Panc1 (cell line): ENCODE data around the gene RAB18. TPM values are rescaled to one million over a fixed set of nuclear protein-coding genes. Genes with fewer than 3 reads are reported as not detected.

ENCODE experiments used
- ATAC-seq: fragments of 200-7000 bp; cut with Tn5 transposase; 2 replicates; pipeline ENCODE4 v1.9.1; 2020; ENCODE audit warnings: mild to moderate bottlenecking, moderate library complexity
- BruUV-seq: library from RNA; stranded (reverse); fragments of 400-500 nt; replicated peaks from 2 replicates; lab custom pipeline; 2021; lab: Mats Ljungman, UMichigan
- CTCF ChIA-PET: fragments of 300-600 bp; sonication (Branson Sonifier 250); formaldehyde crosslinking; loops from one replicate; lab custom pipeline; 2022; ENCODE audit warnings: antibody characterized with exemption; lab: Charles Lee
- POLR2A ChIA-PET: fragments of 300-600 bp; sonication (Branson Sonifier 250); formaldehyde crosslinking; loops from one replicate; lab custom pipeline; 2022; ENCODE audit warnings: antibody characterized with exemption; lab: Charles Lee
- DNase-seq: peaks from one replicate; pipeline ENCODE4 v3.0.0-alpha.2; 2010; ENCODE audit warnings: low read depth, low spot score
- H3K27ac ChIP-seq: 2 replicates; pipeline ENCODE4 v1.5.1; 2011; ENCODE audit warnings: mild to moderate bottlenecking, low read length, inconsistent platforms
- H3K27me3 ChIP-seq: fragments of 200-500 bp; sonication (Bioruptor generic); 2 replicates; pipeline ENCODE4 v1.6.0; 2014; ENCODE audit warnings: low read length, inconsistent platforms; ENCODE audit not compliant: control insufficient read depth, insufficient read depth
- H3K36me3 ChIP-seq: fragments of 200-500 bp; sonication (Bioruptor generic); 2 replicates; pipeline ENCODE4 v1.5.1; 2014; ENCODE audit warnings: inconsistent platforms, mild to moderate bottlenecking, low read length, moderate library complexity; ENCODE audit not compliant: control insufficient read depth, insufficient read depth
- H3K4me1 ChIP-seq: 2 replicates; pipeline ENCODE4 v1.5.1; 2011; ENCODE audit warnings: inconsistent platforms, mild to moderate bottlenecking, low read length, moderate library complexity; ENCODE audit not compliant: control insufficient read depth, insufficient read depth
- H3K4me3 ChIP-seq, 2 experiments: 2 replicates each; pipeline ENCODE4 v1.5.1; 2011 to 2012; ENCODE audit warnings: low read depth in 2 of 2, low read length in 2 of 2, mild to moderate bottlenecking in 2 of 2, inconsistent platforms in 1 of 2, moderate library complexity in 1 of 2
- H3K9me3 ChIP-seq: fragments of 200-500 bp; sonication (Bioruptor generic); 2 replicates; pipeline ENCODE4 v1.5.1; 2014; ENCODE audit warnings: low read depth, mild to moderate bottlenecking, inconsistent platforms, low read length, moderate library complexity; ENCODE audit not compliant: control insufficient read depth, insufficient read depth
- POLR2AphosphoS5 ChIP-seq: IDR thresholded peaks from 2 replicates; pipeline ENCODE4 v1.6.1; 2012; ENCODE audit warnings: mild to moderate bottlenecking, low read depth, low read length, moderate library complexity
- SIN3A ChIP-seq: IDR thresholded peaks from 2 replicates; pipeline ENCODE4 v1.6.1; 2012; ENCODE audit warnings: low read depth, mild to moderate bottlenecking, low read length, moderate library complexity, borderline replicate concordance; ENCODE audit not compliant: insufficient read depth
- TCF7L2 ChIP-seq: IDR thresholded peaks from 2 replicates; pipeline ENCODE4 v1.6.1; 2011; ENCODE audit warnings: mild to moderate bottlenecking, low read depth, low read length, inconsistent platforms
- in situ Hi-C: cut with HindIII; loops from 2 replicates; pipeline ENCODE4 v1.10.0; 2016; ENCODE audit warnings: low sequenced_read_pairs, low pct_unique_long_range_greater_than_20kb
- intact Hi-C: fragments of 100-400 bp; cut with micrococcal nuclease; formaldehyde crosslinking; loops from one replicate; pipeline ENCODE4 v1.10.0; 2022; ENCODE audit not compliant: unreplicated experiment
- total RNA-seq: library from RNA; stranded (reverse); gene quantifications from one replicate; pipeline ENCODE4 v1.2.1, GENCODE V29; 2021; ENCODE audit not compliant: unreplicated experiment
- TF ChIP-seq, protein P1 (sequence below): fragments of 450-650 bp; IDR thresholded peaks from 2 replicates; pipeline ENCODE4 v1.5.1; 2017; ENCODE audit warnings: mild to moderate bottlenecking
- TF ChIP-seq, protein P2 (sequence below), 2 experiments: IDR thresholded peaks; 2 replicates each; pipeline ENCODE4 v1.6.1; 2011 to 2012; ENCODE audit warnings: low read depth in 2 of 2, control low read depth in 1 of 2, low read length in 1 of 2, mild to moderate bottlenecking in 1 of 2, moderate library complexity in 1 of 2; ENCODE audit not compliant: insufficient read depth in 1 of 2

The RAB18 gene
- total RNA-seq, 1 experiment from 2014 or later: 55.4 TPM

DNA sequence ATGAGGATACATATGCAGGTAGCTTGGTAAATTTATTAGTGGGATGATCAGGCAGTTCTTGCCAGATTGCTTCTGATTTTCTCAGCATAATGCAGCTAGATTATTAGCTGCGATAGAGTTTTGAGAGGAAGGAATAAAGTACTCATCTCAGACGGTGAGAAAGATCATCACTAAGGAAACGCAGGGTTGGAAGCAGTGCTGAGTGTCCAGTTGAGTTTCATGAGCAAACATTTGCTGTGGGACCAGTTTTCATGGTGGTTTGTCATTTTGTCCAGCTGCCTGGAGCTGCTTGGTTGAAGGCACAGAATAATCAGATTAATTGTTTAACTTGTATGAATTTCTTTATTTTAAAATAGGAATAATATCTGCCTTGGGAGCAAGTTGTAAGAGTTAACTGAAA lies 33.1 kb downstream of the RAB18 start:
- POLR2A ChIA-PET: no interaction called here
- Histone ChIP-seq H3K9me3 (no peaks in the 10 kb centered on the region), H3K27me3 (no peaks in the 10 kb centered on the region), H3K4me3 (no peak overlapping the region), H3K27ac (no peak overlapping the region), H3K36me3 (peaks cover 4% of the 10 kb centered on the region), H3K4me1 (no peaks in the 10 kb centered on the region)
- intact Hi-C loops (no loop called here), in situ Hi-C loops (no loop called here)
- no peak for ATAC-seq
- TF ChIP-seq, protein P1, sequence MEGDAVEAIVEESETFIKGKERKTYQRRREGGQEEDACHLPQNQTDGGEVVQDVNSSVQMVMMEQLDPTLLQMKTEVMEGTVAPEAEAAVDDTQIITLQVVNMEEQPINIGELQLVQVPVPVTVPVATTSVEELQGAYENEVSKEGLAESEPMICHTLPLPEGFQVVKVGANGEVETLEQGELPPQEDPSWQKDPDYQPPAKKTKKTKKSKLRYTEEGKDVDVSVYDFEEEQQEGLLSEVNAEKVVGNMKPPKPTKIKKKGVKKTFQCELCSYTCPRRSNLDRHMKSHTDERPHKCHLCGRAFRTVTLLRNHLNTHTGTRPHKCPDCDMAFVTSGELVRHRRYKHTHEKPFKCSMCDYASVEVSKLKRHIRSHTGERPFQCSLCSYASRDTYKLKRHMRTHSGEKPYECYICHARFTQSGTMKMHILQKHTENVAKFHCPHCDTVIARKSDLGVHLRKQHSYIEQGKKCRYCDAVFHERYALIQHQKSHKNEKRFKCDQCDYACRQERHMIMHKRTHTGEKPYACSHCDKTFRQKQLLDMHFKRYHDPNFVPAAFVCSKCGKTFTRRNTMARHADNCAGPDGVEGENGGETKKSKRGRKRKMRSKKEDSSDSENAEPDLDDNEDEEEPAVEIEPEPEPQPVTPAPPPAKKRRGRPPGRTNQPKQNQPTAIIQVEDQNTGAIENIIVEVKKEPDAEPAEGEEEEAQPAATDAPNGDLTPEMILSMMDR: no peak
- no peak for TF ChIP-seq SIN3A
- no peak for TF ChIP-seq TCF7L2
- TF ChIP-seq, protein P2, sequence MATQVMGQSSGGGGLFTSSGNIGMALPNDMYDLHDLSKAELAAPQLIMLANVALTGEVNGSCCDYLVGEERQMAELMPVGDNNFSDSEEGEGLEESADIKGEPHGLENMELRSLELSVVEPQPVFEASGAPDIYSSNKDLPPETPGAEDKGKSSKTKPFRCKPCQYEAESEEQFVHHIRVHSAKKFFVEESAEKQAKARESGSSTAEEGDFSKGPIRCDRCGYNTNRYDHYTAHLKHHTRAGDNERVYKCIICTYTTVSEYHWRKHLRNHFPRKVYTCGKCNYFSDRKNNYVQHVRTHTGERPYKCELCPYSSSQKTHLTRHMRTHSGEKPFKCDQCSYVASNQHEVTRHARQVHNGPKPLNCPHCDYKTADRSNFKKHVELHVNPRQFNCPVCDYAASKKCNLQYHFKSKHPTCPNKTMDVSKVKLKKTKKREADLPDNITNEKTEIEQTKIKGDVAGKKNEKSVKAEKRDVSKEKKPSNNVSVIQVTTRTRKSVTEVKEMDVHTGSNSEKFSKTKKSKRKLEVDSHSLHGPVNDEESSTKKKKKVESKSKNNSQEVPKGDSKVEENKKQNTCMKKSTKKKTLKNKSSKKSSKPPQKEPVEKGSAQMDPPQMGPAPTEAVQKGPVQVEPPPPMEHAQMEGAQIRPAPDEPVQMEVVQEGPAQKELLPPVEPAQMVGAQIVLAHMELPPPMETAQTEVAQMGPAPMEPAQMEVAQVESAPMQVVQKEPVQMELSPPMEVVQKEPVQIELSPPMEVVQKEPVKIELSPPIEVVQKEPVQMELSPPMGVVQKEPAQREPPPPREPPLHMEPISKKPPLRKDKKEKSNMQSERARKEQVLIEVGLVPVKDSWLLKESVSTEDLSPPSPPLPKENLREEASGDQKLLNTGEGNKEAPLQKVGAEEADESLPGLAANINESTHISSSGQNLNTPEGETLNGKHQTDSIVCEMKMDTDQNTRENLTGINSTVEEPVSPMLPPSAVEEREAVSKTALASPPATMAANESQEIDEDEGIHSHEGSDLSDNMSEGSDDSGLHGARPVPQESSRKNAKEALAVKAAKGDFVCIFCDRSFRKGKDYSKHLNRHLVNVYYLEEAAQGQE (IDR thresholded peaks at IDR 0.05; ENCODE audit: insufficient read depth in 1 of 2, low read depth in 2 of 2, low read length in 1 of 2): no peak
- no peak for TF ChIP-seq POLR2AphosphoS5
- BruUV-seq: no TSS peak
- DNase-seq: no peak
- CTCF ChIA-PET: no interaction called here

DNA sequence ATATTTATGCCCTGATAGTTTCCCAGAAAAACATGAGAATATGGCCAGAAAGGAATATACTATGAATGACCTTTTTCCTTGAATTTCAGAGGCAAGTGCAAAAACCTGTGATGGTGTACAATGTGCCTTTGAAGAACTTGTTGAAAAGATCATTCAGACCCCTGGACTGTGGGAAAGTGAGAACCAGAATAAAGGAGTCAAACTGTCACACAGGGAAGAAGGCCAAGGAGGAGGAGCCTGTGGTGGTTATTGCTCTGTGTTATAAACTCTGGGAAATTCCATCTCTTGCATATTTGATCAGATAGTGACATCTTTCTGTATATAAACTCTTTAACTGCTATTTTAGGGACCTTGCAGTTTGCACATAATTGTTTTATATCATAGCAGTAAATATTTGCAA lies 33.7 kb downstream of the RAB18 start:
- no peak for ATAC-seq
- intact Hi-C loops: no loop called here
- POLR2A ChIA-PET: no interaction called here

More for the DNA sequence above, 33.7 kb downstream of the RAB18 start:
- Histone ChIP-seq H3K4me1 (no peaks in the 10 kb centered on the region), H3K36me3 (peaks cover 4% of the 10 kb centered on the region), H3K9me3 (no peaks in the 10 kb centered on the region), H3K27me3 (no peaks in the 10 kb centered on the region), H3K27ac (no peak overlapping the region), H3K4me3 (no peak overlapping the region)
- no TSS peak for BruUV-seq
- CTCF ChIA-PET: no interaction called here
- TF ChIP-seq, protein P1: no peak
- in situ Hi-C loops: no loop called here
- DNase-seq: no peak
